Measurements from ENCODE around the gene SLC9A1. TPM values are rescaled to one million over a fixed set of nuclear protein-coding genes. Genes with fewer than 3 reads are reported as not detected.
"Not testable (repeated sequence)": the region's sequence is repeated elsewhere in the genome, so short reads cannot be mapped to it uniquely, and the experiment has no call there.

Gene SLC9A1
- polyA plus RNA-seq, 1 of the 3 experiments (the other 2 are of a cell fraction), result 11.4 TPM

DNA sequence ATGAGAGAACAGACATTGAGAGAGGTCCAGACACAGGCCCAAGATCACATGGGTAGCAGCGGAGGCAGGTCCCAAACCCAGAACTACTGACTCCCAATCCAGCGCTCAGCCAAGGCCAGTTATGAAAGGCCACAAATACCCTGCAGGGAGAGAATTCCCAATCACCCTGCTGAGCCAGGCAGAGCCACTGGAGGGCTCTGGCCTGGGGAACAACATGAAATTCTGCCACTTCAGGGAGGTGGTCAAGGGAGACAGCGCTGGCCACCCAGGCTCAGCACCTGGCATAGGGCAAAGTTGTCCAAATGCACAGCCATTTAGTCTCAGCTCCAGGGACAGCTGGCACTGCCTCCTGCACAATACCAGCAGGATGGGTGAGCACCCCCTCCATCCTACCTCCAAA is 27.5 kb downstream of the SLC9A1 start:
- H3K4me3 ChIP-seq (ENCODE audit: low read depth in 2 of 2, low read length in 1 of 2), result no peak overlapping the region
- CTCF ChIA-PET, result interaction anchor here (0.7 to 1.6 kb wide), 8 partner anchors 11 to 173 kb away, joined by 3 to 6 read pairs (median 4); no protein-coding TSS in a partner anchor

DNA sequence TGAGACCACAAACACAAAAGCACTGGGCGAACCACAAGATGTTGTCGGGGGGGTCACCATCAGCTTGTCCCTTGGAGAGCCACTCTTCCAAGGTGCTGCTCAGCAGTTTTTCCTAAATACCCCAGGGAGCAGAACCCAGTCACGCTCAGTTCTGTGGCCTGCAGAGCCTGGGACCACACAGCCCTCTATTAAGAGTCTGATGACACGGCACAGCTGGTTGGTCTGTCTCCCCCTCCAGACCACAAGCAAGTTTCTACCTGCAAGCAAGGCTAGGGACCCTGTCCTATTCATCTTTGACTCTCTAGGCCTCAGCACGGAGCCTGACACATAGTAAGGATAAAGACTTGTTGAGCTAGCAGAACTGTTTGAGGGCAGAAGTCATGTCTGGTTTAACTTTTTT is 28.5 kb downstream of the SLC9A1 start:
- 90% methylated on average over 4 of the region's 5 CpGs for WGBS (ENCODE audit: low lambda C conversion rate)
- H3K36me3 ChIP-seq (replicated peaks in 1 of 2; ENCODE audit: control insufficient read depth in 1 of 2, insufficient read depth in 2 of 2, low read length in 1 of 2), result no peaks in the 10 kb centered on the region

More for the DNA sequence above, 27.5 kb downstream of the SLC9A1 start:
- H4K20me1 ChIP-seq (ENCODE audit: insufficient read depth), result no peaks in the 10 kb centered on the region
- peaks cover 3% of the 10 kb centered on the region; the same call in 1 of the 2 replicates for H3K79me2 ChIP-seq (ENCODE audit: insufficient read depth)
- no peaks in the 10 kb centered on the region for H3K9me2 ChIP-seq
- H3K9ac ChIP-seq, result no peak overlapping the region
- POLR2A ChIA-PET, result interaction anchor here (1.3 kb wide), 1 partner anchor 27 kb away, joined by 4 read pairs; the partner anchor contains the start of gene SLC9A1
- DNase-seq, result no peak
- H3K36me3 ChIP-seq (replicated peaks in 1 of 2; ENCODE audit: control insufficient read depth in 1 of 2, insufficient read depth in 2 of 2, low read length in 1 of 2), result no peaks in the 10 kb centered on the region
- H3K9me3 ChIP-seq, result no peaks in the 10 kb centered on the region
- 100% methylated on average over 2 of the region's 3 CpGs for WGBS (ENCODE audit: low lambda C conversion rate)
- TF ChIP-seq TEAD4 (IDR thresholded peaks at IDR 0.05; ENCODE audit: borderline replicate concordance, insufficient read depth) (no peak), FOXM1 (IDR thresholded peaks at IDR 0.05; ENCODE audit: low read depth) (no peak), JUND (IDR thresholded peaks at IDR 0.05) (no peak), RAD21 (IDR thresholded peaks at IDR 0.05; ENCODE audit: low read length) (peak; percentile 39; the same call in 1 of the 2 replicates), GATA2 (CRISPR knock-in tag; IDR thresholded peaks at IDR 0.05) (no peak), EZH2phosphoT487 (IDR thresholded peaks at IDR 0.05; ENCODE audit: borderline replicate concordance, low read depth) (no peak), MXI1 (IDR thresholded peaks at IDR 0.05; ENCODE audit: low read depth, low read length) (no peak), NRF1 (IDR thresholded peaks at IDR 0.05; ENCODE audit: low read depth, low read length) (no peak), SMC3 (IDR thresholded peaks at IDR 0.05; ENCODE audit: low read depth, low read length) (peak; percentile 37; the same call in 1 of the 2 replicates), EP300 (IDR thresholded peaks at IDR 0.05; ENCODE audit: borderline replicate concordance in 1 of 2, low read depth in 1 of 2, low read length in 1 of 2) (no peak)
- H3K4me2 ChIP-seq, result no peak overlapping the region
- H3K27me3 ChIP-seq (ENCODE audit: insufficient read depth), result no peaks in the 10 kb centered on the region
- H3K27ac ChIP-seq (ENCODE audit: low read depth in 2 of 2, low read length in 1 of 2), result no peak overlapping the region
- H3K4me1 ChIP-seq (ENCODE audit: control insufficient read depth in 1 of 2, insufficient read depth in 2 of 2, low read depth in 1 of 2, low read length in 1 of 2), result peaks cover 4 to 5% of the 10 kb centered on the region in 2 experiments; a peak in 3 of 4 replicates
- peaks cover 2% of the 10 kb centered on the region for H3F3A ChIP-seq (replicated peaks; ENCODE audit: insufficient read depth)
- no peak overlapping the region for H2AFZ ChIP-seq (ENCODE audit: low read depth)

DNA sequence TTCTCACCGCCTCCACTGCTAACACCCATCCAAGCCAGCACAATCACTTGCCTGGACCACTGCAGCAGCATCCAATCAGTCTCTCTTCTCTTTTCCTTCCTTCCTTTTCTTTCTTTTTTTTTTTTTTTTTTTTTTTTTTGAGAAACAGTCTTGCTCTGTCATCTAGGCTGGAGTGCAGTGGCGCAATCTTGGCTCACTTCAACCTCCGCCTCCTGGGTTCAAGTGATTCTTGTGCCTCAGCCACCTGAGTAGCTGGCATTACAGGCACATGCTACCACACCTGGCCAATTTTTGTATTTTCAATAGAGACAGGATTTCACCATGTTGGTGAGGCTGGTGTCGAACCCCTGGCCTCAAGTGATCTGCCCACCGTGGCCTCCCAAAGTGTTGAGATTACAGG is 29.8 kb downstream of the SLC9A1 start:
- H3F3A ChIP-seq (replicated peaks; ENCODE audit: insufficient read depth); DNase-seq; H3K9me2 ChIP-seq; H4K20me1 ChIP-seq (ENCODE audit: insufficient read depth); H3K4me2 ChIP-seq; H3K9me3 ChIP-seq; H3K27ac ChIP-seq (ENCODE audit: low read depth in 2 of 2, low read length in 1 of 2); H3K79me2 ChIP-seq (ENCODE audit: insufficient read depth); H3K9ac ChIP-seq; H3K27me3 ChIP-seq (ENCODE audit: insufficient read depth); H2AFZ ChIP-seq (ENCODE audit: low read depth); POLR2A ChIA-PET; H3K4me3 ChIP-seq (ENCODE audit: low read depth in 2 of 2, low read length in 1 of 2); H3K36me3 ChIP-seq (replicated peaks in 1 of 2; ENCODE audit: control insufficient read depth in 1 of 2, insufficient read depth in 2 of 2, low read length in 1 of 2): not testable (repeated sequence)
- WGBS (ENCODE audit: low lambda C conversion rate), result 98% methylated on average over 5 of the region's 5 CpGs
- CTCF ChIA-PET, result interaction anchor here (0.8 to 2.2 kb wide), 3 partner anchors 23 to 172 kb away, joined by 3 to 6 read pairs (median 3); no protein-coding TSS in a partner anchor
- peaks cover 0 to 12% of the 10 kb centered on the region in 2 experiments; a peak in 3 of 4 replicates for H3K4me1 ChIP-seq (ENCODE audit: control insufficient read depth in 1 of 2, insufficient read depth in 2 of 2, low read depth in 1 of 2, low read length in 1 of 2)

More for the DNA sequence above, 28.5 kb downstream of the SLC9A1 start:
- H3K9ac ChIP-seq, result no peak overlapping the region
- peaks cover 3% of the 10 kb centered on the region; the same call in 1 of the 2 replicates for H3K79me2 ChIP-seq (ENCODE audit: insufficient read depth)
- no peaks in the 10 kb centered on the region for H3K27me3 ChIP-seq (ENCODE audit: insufficient read depth)
- DNase-seq, result no peak
- H3K4me3 ChIP-seq (ENCODE audit: low read depth in 2 of 2, low read length in 1 of 2), result no peak overlapping the region
- POLR2A ChIA-PET, result no interaction called here
- H3K4me1 ChIP-seq (ENCODE audit: control insufficient read depth in 1 of 2, insufficient read depth in 2 of 2, low read depth in 1 of 2, low read length in 1 of 2), result peaks cover 4 to 12% of the 10 kb centered on the region in 2 experiments; a peak in 3 of 4 replicates
- TF ChIP-seq, protein P1, sequence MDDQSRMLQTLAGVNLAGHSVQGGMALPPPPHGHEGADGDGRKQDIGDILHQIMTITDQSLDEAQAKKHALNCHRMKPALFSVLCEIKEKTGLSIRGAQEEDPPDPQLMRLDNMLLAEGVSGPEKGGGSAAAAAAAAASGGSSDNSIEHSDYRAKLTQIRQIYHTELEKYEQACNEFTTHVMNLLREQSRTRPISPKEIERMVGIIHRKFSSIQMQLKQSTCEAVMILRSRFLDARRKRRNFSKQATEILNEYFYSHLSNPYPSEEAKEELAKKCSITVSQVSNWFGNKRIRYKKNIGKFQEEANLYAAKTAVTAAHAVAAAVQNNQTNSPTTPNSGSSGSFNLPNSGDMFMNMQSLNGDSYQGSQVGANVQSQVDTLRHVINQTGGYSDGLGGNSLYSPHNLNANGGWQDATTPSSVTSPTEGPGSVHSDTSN (IDR thresholded peaks at IDR 0.05), result no peak
- H3K9me3 ChIP-seq, result no peaks in the 10 kb centered on the region
- no peaks in the 10 kb centered on the region for H3K9me2 ChIP-seq
- CTCF ChIA-PET, result interaction anchor here (0.9 to 1.3 kb wide), 4 partner anchors 24 to 172 kb away, joined by 3 to 5 read pairs (median 4); no protein-coding TSS in a partner anchor
- no peak overlapping the region for H3K27ac ChIP-seq (ENCODE audit: low read depth in 2 of 2, low read length in 1 of 2)
- H3K4me2 ChIP-seq, result no peak overlapping the region
- H3F3A ChIP-seq (replicated peaks; ENCODE audit: insufficient read depth), result peaks cover 4% of the 10 kb centered on the region
- no peaks in the 10 kb centered on the region for H4K20me1 ChIP-seq (ENCODE audit: insufficient read depth)
- no peak overlapping the region for H2AFZ ChIP-seq (ENCODE audit: low read depth)
